ENCODE data around the gene FHL2. TPM values are rescaled to one million over a fixed set of nuclear protein-coding genes. Genes with fewer than 3 reads are reported as not detected.

Gene FHL2
- total RNA-seq, 1 donor from 2014 or later: 120 TPM

DNA sequence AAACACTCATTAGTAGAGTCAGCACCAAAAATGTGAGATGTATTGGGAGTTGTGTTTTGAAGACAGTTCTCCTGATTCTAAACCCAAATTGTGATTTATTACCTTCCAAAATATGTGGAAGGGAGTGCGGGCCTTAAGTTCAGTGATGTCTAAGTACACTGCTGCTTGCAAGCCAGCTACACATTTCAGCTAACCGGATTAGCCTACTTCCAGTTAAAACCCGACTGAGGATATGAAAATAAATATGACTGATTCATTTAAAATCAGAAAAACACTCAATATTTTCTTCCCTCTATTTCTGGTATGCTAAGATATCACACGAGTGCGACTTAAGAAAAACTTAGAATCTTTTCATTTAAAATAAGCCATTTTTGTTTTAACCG lies 907 bp downstream of the FHL2 start:
- no peak for DNase-seq (ENCODE audit: low spot score)

DNA sequence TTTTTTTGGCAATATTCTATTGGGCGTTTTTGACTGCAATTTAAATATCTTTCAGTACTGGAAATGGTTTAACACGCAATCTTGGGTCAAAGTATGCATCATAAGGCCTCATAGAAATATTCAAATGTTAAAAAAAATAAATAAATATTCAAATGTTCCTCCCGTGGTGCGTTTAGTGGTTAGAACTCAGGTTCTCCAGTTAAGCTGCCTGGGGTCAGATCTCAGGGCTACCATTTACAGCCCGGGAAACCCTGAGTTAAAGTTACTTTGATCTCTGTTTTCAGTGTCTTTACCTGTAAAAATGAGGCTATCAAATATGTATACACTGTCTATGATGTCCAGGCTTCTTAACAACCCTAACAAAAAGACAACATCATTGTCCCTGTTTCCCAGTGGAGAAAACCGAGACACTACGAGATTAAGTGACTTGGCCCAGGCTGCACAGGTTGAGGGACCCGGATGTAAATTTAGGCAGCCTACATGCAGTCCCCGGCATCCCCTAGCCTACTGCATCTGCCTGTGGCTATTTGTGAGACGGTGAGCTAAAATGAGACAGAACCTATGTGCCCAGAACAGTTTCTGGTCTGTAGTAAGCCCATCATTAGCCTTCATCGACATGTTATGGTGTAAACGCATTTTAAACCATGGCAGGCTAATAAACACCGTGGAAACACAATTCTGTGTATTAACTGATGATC lies 1.7 kb downstream of the FHL2 start:
- no peak for DNase-seq (ENCODE audit: low spot score)

GRCh38 chr2:105396254-105397024 lies 2.4 kb downstream of the FHL2 start:
- DNase-seq (ENCODE audit: low spot score): no peak

- no peak for DNase-seq (ENCODE audit: low spot score)
Observed at GRCh38 chr2:105395691-105396090, 3.2 kb downstream of the FHL2 start.

DNA sequence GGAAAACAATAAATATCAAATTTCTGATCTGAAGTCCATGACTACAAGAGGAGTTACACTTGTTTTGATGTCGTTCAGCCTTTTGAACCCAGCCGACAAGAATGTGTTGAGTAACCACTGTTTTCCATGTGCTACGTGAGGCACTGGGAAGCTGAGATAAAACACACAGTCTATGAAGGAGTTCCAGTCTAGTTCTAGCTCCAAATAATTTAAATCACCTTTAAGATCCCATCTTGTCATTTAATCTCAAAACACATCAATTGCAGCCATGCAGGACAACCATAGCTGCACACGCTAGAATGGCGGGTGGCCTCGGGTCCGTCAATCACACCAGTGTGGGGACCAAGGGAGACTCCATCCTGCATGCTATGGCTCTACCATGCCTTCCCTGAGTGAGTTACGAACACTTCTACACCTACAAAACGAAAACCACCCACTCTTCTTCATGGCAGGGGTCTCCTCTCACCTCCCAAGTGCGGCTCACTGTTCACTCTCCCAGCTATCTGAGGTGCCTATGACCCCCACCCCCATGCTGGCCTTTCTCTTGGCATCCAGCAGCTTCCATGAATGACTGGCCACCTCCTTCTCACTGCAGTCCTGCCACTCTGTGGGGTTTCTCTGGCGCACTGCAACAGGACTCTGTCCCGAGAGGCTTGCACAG lies 3.8 kb downstream of the FHL2 start:
- DNase-seq (ENCODE audit: low spot score): no peak

DNA sequence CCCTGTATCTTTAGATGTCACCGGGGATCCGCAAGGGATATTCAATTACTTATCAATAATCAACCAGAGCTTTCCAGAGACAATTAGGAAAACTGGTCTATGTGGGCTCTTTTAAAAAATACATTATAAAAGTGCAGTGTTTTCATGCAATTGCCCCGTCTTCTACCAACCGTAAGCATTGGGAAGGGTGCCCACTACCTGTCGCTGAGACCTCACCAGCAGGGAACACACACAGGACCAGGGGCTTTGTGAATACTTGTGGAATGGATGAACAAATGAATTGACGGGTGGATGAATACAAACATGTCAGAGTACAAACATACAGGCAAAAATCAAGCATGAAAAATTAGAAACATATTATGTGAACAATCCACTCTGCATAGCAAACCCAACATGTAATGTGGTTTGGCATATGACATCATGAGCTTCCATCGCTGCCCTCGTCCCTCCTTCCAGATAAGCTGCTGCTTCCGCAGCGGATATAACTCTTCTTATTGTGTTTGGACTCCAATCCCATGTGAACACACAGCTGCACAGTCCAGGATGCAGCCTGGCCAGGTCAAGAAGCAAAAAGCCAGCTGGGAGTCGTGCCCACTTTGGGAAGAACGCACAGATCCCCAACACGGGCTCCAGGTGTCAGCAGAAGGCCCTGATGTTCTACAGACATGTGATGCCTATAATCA lies 5.3 kb downstream of the FHL2 start:
- DNase-seq (ENCODE audit: low spot score): no peak

DNA sequence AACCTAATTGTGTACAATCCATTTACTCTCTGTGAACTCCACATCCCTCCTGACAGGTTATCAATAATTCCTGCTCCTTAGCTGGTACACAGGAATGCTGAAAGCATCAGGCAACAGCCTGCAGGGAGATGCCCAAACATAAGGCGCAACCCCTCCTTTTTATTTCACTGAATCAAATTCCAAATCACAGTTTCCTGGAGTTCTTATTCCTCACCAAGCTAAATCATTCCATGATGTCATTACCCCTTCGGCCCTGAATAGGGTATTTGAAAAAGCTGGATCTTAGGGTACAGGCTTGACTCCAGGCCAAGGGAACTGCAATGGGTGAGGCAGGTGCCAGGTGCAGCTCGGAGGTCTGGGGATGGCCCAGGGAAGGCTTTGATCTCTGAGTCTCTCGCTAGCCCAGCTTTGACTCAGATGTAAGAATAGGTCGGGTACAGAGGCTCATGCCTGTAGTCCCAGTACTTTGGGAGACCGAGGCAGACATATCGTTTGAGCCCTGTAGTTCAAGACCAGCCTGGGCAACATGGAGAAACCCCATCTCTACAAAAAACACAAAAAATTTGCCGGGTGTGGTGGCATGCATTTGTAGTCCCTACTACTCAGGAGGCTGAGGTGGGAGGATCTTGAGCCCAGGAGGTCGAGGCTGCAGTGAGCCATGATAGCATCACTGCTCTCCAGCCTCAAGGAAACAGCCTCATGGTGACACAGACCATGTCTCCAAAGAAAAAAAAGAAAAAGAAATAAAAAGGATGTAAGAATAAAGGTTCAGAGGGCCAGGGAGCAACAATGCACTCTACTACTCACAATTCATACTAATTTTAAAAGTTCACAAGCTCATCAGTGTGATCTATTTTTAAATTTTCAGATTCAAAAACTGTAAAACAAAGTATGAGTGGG lies 6.8 kb downstream of the FHL2 start:
- no peak for DNase-seq (ENCODE audit: low spot score)

DNA sequence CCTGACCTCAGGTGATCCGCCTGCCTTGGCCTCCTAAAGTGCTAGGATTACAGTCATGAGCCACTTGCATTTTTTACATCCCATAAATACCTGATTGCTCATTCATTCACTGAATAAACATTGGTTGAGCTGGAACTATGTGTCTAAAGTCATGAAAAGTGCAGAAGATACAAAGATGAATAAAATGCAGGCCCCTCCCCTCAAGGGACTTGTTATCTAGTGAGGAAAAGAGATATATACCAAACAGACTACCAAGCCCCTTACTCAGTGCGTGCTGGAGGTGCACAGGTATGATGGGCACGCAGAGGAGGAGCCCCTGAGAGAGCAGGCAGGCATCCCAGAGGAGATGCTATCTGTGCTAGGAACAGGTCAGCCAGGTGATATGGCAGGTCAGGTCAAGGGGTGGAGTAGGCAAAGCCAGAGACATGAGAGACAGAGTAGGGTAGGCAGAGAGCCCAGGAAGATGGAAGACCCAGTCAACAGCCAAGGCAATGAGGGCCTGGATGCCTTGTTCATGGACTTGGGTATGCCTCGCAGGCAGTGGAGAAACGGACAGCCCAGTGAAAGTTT lies 7.7 kb downstream of the FHL2 start:
- DNase-seq (ENCODE audit: low spot score): no peak

DNA sequence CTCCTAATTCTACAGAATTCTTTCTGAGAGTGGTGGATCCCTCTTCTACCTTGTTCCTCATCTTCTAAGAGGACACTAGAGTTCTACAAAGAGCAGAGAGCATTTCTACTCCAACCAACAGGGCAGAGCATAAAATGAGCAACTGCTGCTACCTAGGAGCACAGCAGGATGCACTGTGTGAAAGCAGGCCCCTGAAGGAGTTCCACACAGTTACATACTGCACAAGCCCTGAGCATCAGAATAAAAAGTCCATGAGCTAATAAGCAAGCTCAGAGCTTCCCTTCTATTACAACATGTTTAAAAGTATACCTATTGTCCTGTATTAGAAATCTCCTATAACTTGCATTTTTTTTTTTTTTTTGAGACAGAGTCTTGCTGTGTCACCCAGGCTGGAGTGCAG lies 8.4 kb downstream of the FHL2 start:
- DNase-seq (ENCODE audit: low spot score): no peak

DNA sequence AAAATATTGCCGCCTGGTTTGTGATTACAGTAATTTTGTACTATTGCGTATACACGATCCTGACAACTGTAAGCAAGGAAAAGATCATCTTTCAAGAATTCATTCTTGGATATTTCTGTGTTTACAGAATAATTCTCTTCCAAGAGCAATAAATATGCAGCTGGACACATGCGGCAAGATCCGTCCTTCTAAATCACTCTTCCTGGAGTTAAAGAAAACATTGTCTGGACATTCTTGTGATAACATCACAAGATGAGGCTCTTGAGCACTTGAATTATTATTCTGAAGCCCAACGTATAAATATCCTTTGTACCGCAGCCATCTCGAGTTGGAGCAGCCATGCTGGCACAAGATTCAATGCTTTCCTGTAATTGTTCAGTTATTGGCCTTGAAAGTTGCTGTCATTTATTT lies 9.9 kb downstream of the FHL2 start:
- DNase-seq (ENCODE audit: low spot score): no peak

DNA sequence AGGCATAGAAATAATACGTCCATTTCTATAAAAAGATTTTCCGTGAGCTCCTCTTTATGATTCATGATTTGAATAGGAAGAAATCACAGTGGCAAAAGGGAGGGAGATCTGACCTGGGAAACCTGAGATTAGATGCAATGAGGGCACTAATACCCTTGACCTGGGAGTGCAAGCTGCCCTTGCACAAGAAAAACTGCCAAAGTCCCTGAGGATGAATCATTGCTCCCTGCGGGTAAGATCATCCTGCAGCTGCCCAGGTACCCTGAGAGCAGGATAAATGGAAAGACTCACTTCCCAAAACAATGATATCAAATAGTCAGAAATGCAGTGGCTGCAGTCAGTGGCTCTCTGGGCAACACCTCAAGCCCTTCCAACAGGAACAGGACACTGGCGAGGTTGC lies 11.6 kb downstream of the FHL2 start:
- no peak for DNase-seq (ENCODE audit: low spot score)

- no peak for DNase-seq (ENCODE audit: low spot score)
Observed at GRCh38 chr2:105385731-105386540, 12.9 kb downstream of the FHL2 start.

DNA sequence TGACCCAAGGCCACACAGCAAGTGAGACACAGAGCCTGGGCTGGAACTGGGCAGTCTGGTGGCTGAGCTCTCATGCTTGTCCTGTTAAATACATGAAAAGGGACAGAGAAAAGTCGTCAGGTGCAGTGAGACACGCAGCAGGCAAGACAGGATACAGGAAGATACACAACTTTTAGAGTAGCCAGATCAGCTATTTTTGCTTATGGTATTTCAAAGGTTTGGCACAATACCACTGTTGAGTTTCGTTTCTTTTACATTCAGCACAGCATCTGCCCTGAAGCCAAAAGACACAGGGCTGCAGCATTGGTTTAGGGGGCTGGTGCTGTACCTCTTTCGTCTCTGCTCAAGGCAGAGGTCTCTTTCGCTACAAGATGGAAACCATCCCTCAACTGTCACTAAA lies 14.0 kb downstream of the FHL2 start:
- DNase-seq (ENCODE audit: low spot score): no peak

DNA sequence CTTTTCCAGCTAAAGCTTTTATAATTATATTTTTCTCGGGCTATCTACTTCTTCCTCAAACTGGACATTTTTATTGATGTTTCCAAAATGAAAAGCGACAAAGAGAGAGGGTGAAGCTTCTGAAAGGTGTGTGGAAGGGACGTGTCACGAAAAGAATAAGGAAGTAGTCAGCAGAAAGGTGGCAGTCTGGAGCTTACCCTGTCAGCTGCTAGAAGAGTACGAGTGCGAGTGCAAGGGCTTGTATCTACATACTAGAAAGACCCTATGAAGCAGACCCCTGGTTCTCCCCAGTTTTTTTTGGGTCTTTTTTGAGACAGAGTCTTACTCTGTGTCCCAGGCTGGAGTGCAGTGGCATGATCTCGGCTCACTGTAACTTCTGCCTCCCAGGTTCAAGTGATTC lies 14.6 kb downstream of the FHL2 start:
- no peak for DNase-seq (ENCODE audit: low spot score)

DNA sequence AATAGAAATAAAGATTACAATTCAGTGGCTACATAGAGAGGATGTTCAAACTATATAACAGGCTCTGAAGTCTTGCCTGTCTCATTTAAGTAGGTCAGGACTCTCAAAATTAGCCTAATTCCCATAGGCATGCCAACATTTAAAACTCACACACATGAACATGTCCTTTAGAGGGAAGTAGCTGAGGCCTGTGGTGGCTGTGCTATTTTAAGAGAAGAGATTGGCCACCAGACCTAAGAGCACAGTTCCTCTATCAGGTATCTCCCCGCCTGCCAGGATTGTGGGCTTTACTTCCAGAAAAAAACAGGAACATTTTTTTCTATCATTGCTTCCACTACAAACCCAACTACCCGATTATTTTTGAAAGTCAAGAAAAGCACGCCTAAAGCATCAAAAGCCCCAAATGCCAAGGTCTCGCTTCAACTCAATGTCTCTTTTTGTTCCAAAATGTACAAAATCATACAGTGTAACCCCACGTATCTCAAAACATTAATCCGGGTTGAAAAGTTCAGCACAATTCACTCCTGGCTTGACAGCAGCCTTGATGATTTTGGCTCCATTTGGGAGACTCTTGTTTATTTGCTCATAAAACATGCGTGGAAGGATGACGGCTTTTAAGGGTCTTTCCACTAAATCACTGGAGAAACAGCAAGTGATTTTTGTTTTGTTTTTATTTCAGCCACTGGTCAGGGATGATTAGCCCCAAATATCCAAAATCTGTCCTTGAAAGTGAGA lies 15.3 kb downstream of the FHL2 start:
- no peak for DNase-seq (ENCODE audit: low spot score)

GRCh38 chr2:105382177-105382576 lies 16.7 kb downstream of the FHL2 start:
- no peak for DNase-seq (ENCODE audit: low spot score)

- DNase-seq (ENCODE audit: low spot score): no peak
Observed at GRCh38 chr2:105381101-105381668, 17.7 kb downstream of the FHL2 start.

DNA sequence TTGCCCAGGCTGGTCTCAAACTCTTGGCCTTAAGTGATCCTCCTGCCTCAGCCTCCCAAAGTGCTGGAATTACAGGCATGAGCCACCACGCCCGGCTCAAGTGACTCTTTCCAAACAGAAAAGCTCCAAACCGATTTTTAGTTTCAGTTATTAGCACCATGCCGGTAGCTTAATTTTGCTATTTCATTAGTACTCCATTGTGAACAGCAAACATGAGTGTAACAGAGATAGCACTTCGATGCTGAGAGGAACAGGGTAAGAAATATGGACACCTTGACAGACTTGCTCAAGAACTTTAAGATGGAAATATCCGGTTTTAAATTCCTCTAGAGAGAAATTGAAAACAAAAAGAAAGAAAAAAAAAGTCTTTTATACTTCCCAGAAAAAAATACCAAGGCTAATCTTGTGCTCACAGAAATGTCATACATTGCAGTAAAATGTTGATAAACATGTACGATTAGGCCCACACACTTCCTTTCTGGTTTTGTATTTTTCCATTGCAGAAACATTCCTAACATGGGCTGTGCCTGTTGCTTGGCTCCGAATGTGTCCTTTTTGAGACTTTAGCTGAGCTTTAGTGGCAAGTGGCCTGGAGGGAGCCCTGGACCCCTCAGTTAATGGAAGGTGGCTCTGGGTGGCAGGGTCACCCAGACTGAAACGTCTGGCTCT lies 18.3 kb downstream of the FHL2 start:
- no peak for DNase-seq (ENCODE audit: low spot score)
